Lower leg skin (tissue), 4 donors: ENCODE measurements around the gene REV3L. TPM values are rescaled to one million over a fixed set of nuclear protein-coding genes. Genes with fewer than 3 reads are reported as not detected.

ENCODE experiments used
- DNase-seq, 2 donors: peaks; one replicate each; pipeline ENCODE4 v3.0.0-alpha.2; 2019; ENCODE audit warnings: low spot score in 2 of 2
- H3K4me3 ChIP-seq: fragments of 200-600 bp; sonication (generic); 2 replicates; pipeline ENCODE4 v1.5.1; 2017; ENCODE audit warnings: mild to moderate bottlenecking, low read depth; ENCODE audit not compliant: poor library complexity, severe bottlenecking
- CTCF ChIP-seq, 3 donors: fragments of 450-650 bp; IDR thresholded peaks; one replicate each; pipeline ENCODE4 v1.5.1; 2016; ENCODE audit warnings: antibody characterized with exemption in 3 of 3, mild to moderate bottlenecking in 3 of 3, moderate library complexity in 2 of 3
- POLR2A ChIP-seq, 2 donors: fragments of 450-650 bp; IDR thresholded peaks; one replicate each; pipeline ENCODE4 v1.6.1; 2016 to 2017; ENCODE audit warnings: antibody characterized with exemption in 2 of 2, mild to moderate bottlenecking in 1 of 2, moderate library complexity in 1 of 2
- WGBS, 2 donors: methylation state at CpG; one replicate each; pipeline ENCODE4 v1.1.5; 2018; 5-methylcytosine and 5-hydroxymethylcytosine counted together
- intact Hi-C: fragments of 100-400 bp; cut with DNase I; formaldehyde crosslinking; loops from one replicate; pipeline ENCODE4 v1.15.0; 2023; ENCODE audit warnings: low total_unique reads
- total RNA-seq, 4 donors: library from RNA; depleted of rRNA; stranded (reverse); fragments of >200 nt; gene quantifications; one replicate each; pipeline ENCODE4 v1.1.0, GENCODE V29; 2016

Gene REV3L
- total RNA-seq, 4 donors from 2014 or later, result 25.9 to 45.9 (median 28.6) TPM

- 94 to 97% methylated on average over 1 of the region's 1 CpG for WGBS, 2 donors
- TF ChIP-seq CTCF (IDR thresholded peaks at IDR 0.05), result no peak
- no peak for TF ChIP-seq POLR2A (IDR thresholded peaks at IDR 0.05)
- no peak overlapping the region for H3K4me3 ChIP-seq
- no peak for DNase-seq
- intact Hi-C loops, result no loop called here
These were observed 73.6 kb downstream of the REV3L start for GRCh38 chr6:111409430-111409829.

- WGBS, 2 donors, result 71 to 76% methylated on average over 4 of the region's 4 CpGs
- DNase-seq, result no peak
- intact Hi-C loops, result no loop called here
- H3K4me3 ChIP-seq, result no peak overlapping the region
- TF ChIP-seq POLR2A (IDR thresholded peaks at IDR 0.05) (no peak), CTCF (IDR thresholded peaks at IDR 0.05) (no peak)
These were observed 75.3 kb downstream of the REV3L start for GRCh38 chr6:111407686-111408085.

GRCh38 chr6:111406200-111406721 lies 76.8 kb downstream of the REV3L start:
- TF ChIP-seq POLR2A (IDR thresholded peaks at IDR 0.05), result no peak
- TF ChIP-seq CTCF (IDR thresholded peaks at IDR 0.05), result no peak
- 74 to 77% methylated on average over 3 of the region's 3 CpGs for WGBS, 2 donors
- intact Hi-C loops, result no loop called here
- H3K4me3 ChIP-seq, result no peak overlapping the region
- no peak for DNase-seq

GRCh38 chr6:111403388-111403787 lies 79.6 kb downstream of the REV3L start:
- no peak for DNase-seq
- no peak for TF ChIP-seq CTCF (IDR thresholded peaks at IDR 0.05)
- TF ChIP-seq POLR2A (IDR thresholded peaks at IDR 0.05), result no peak
- 82% methylated on average over 3 of the region's 3 CpGs for WGBS, 2 donors
- intact Hi-C loops, result no loop called here
- H3K4me3 ChIP-seq, result no peak overlapping the region

- no peak overlapping the region for H3K4me3 ChIP-seq
- TF ChIP-seq POLR2A (IDR thresholded peaks at IDR 0.05), result no peak
- no peak for TF ChIP-seq CTCF (IDR thresholded peaks at IDR 0.05)
- intact Hi-C loops, result no loop called here
- WGBS, 2 donors, result 78 to 95% methylated on average over 3 of the region's 3 CpGs
- DNase-seq, result no peak
These were observed 83.4 kb downstream of the REV3L start for GRCh38 chr6:111399626-111400025.

- no peak overlapping the region for H3K4me3 ChIP-seq
- TF ChIP-seq POLR2A (IDR thresholded peaks at IDR 0.05), result no peak
- no peak for TF ChIP-seq CTCF (IDR thresholded peaks at IDR 0.05)
- WGBS, 2 donors, result 75 to 78% methylated on average over 2 of the region's 2 CpGs
- DNase-seq, result no peak
- intact Hi-C loops, result no loop called here
These were observed 94.3 kb downstream of the REV3L start for GRCh38 chr6:111388681-111389080.
